ENCODE data around the gene MMP28.
"Not testable (repeated sequence)": the region's sequence is repeated elsewhere in the genome, so short reads cannot be mapped to it uniquely, and the experiment has no call there.

DNA sequence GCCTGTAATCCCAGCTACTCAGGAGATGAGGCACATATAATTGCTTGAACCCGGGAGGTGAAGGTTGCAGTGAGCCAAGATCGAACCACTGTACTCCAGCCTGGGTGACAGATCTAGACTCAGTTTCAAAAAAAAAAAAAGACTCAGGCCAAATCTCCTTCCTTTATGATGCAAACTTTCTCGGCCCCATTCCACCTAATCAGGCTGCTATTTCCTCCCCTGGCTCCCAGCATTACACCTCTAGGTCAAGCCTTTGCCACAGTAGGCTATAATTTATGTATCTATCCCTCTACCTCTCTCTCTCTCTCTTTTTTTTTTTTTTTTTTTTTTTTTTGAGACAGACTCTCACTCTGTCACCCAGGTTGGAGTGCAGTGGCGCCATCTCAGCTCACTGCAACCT, 43.9 kb downstream of the MMP28 start:
- TF ChIP-seq EZH2 (IDR thresholded peaks at IDR 0.05); POLR2AphosphoS5 (IDR thresholded peaks at IDR 0.05; ENCODE audit: borderline replicate concordance, low read depth, low read length); FOXP2 (optimal IDR thresholded peaks at IDR 0.05; ENCODE audit: control extremely low read depth, extremely low read length, insufficient read depth): not testable (repeated sequence)
